ENCODE measurements around the gene WDR26.

WDR26 gene

GRCh38 chr1:224450561-224451350 lies 16.2 kb upstream of the WDR26 start (continued):
- TF ChIP-seq GLI2 (tag by site-specific recombination; IDR thresholded peaks at IDR 0.05; ENCODE audit: borderline replicate concordance, low read depth) = no peak
- no peak for TF ChIP-seq ZBTB26 (tag by site-specific recombination; optimal IDR thresholded peaks at IDR 0.05)
- no peak for TF ChIP-seq ZBTB7A (tag by site-specific recombination; IDR thresholded peaks at IDR 0.05; ENCODE audit: low read depth)
- no peak for TF ChIP-seq PATZ1 (tag by site-specific recombination; IDR thresholded peaks at IDR 0.05)

GRCh38 chr1:224450159-224450558 lies 15.6 kb upstream of the WDR26 start:
- Histone ChIP-seq H3K36me3 (ENCODE audit: control insufficient read depth in 2 of 2, insufficient read depth in 1 of 2, low read length in 2 of 2) (no peaks in the 10 kb centered on the region; a peak in 1 of 3 replicates), H3K9me3 (ENCODE audit: control insufficient read depth, insufficient read depth, low read depth, low read length) (no peaks in the 10 kb centered on the region), H3K4me3 (ENCODE audit: low read depth, low read length) (no peak overlapping the region), H3K27ac (ENCODE audit: extremely low read depth, low read depth, low read length) (no peak overlapping the region), H3K4me1 (ENCODE audit: control insufficient read depth, insufficient read depth, low read length) (no peaks in the 10 kb centered on the region; the same call in 1 of the 2 replicates)
- TF ChIP-seq SP7 (tag by site-specific recombination; IDR thresholded peaks at IDR 0.05) = no peak
- no peak for TF ChIP-seq SCRT2 (tag by site-specific recombination; IDR thresholded peaks at IDR 0.05)
- no peak for TF ChIP-seq ZNF394 (tag by site-specific recombination; IDR thresholded peaks at IDR 0.05; ENCODE audit: borderline replicate concordance)
- TF ChIP-seq ZNF274 (IDR thresholded peaks at IDR 0.05; ENCODE audit: low read length) = no peak
- TF ChIP-seq ZNF274 (tag by site-specific recombination; IDR thresholded peaks at IDR 0.05; ENCODE audit: borderline replicate concordance) = no peak
- TF ChIP-seq ZNF155 (tag by site-specific recombination; IDR thresholded peaks at IDR 0.05) = no peak
- no peak for TF ChIP-seq ZNF302 (tag by site-specific recombination; IDR thresholded peaks at IDR 0.05; ENCODE audit: low read depth)
- TF ChIP-seq AEBP2 (tag by site-specific recombination; IDR thresholded peaks at IDR 0.05; ENCODE audit: borderline replicate concordance) = no peak
- TF ChIP-seq ZNF449 (tag by site-specific recombination; IDR thresholded peaks at IDR 0.05) = no peak
- no peak for TF ChIP-seq ZNF654 (tag by site-specific recombination; IDR thresholded peaks at IDR 0.05; ENCODE audit: low read depth)
- TF ChIP-seq ZNF585B (tag by site-specific recombination; IDR thresholded peaks at IDR 0.05) = no peak
- no peak for TF ChIP-seq GFI1B (tag by site-specific recombination; IDR thresholded peaks at IDR 0.05)
- TF ChIP-seq ZSCAN18 (tag by site-specific recombination; IDR thresholded peaks at IDR 0.05) = no peak
- no peak for TF ChIP-seq SP2 (tag by site-specific recombination; IDR thresholded peaks at IDR 0.05)
- no peak for TF ChIP-seq ZBTB26 (tag by site-specific recombination; optimal IDR thresholded peaks at IDR 0.05)
- TF ChIP-seq ZNF513 (tag by site-specific recombination; IDR thresholded peaks at IDR 0.05) = no peak
- TF ChIP-seq REPIN1 (tag by site-specific recombination; IDR thresholded peaks at IDR 0.05; ENCODE audit: low read depth) = no peak
- no peak for TF ChIP-seq FEZF1 (tag by site-specific recombination; IDR thresholded peaks at IDR 0.05)
- no peak for TF ChIP-seq ZNF692 (tag by site-specific recombination; IDR thresholded peaks at IDR 0.05)
- ChIA-PET POLR2A (interaction anchor here (1.6 kb wide), 1 partner anchor 18 kb away, joined by 4 read pairs; no protein-coding TSS in a partner anchor), CTCF (interaction anchor here (0.6 to 1.0 kb wide), 3 partner anchors 9 to 638 kb away, joined by 3 to 6 read pairs (median 5); no protein-coding TSS in a partner anchor)

Measured in HEK293 (cell line).